ENCODE data around the gene XRN1. TPM values are rescaled to one million over a fixed set of nuclear protein-coding genes. Genes with fewer than 3 reads are reported as not detected.
"Not testable (repeated sequence)": the region's sequence is repeated elsewhere in the genome, so short reads cannot be mapped to it uniquely, and the experiment has no call there.

The XRN1 gene
- total and polyA plus RNA-seq, 2 donors from 2014 or later = 2.8 to 45.6 TPM

- DNase-seq (no peak), FAIRE-seq (no peak)
- Histone ChIP-seq H3K4me1 (ENCODE audit: control insufficient read depth in 2 of 3, insufficient read depth in 2 of 3, low read depth in 1 of 3, low read length in 3 of 3) (no peaks in the 10 kb centered on the region), H3K4me3 (ENCODE audit: low read length in 3 of 3) (no peak overlapping the region), H3K27me3 (ENCODE audit: control insufficient read depth, insufficient read depth, low read length) (no peaks in the 10 kb centered on the region), H3K27ac (ENCODE audit: low read depth in 2 of 2, low read length in 2 of 2) (no peak overlapping the region), H3K9ac (ENCODE audit: low read length in 3 of 3) (no peak overlapping the region), H3K36me3 (ENCODE audit: control insufficient read depth in 2 of 3, insufficient read depth in 3 of 3, low read length in 3 of 3) (peaks cover 2 to 13% (median 6%) of the 10 kb centered on the region in 3 donors), H3K9me3 (ENCODE audit: control insufficient read depth in 2 of 3, insufficient read depth in 1 of 3, low read length in 3 of 3) (no peaks in the 10 kb centered on the region)
- TF ChIP-seq CTCF (IDR thresholded peaks at IDR 0.05; ENCODE audit: borderline replicate concordance, extremely low read depth, insufficient read depth) = no peak
- intact Hi-C loops (cut with DNase I) = no loop called here
Measured at GRCh38 chr3:142332390-142332789, 115.4 kb downstream of the XRN1 start.

GRCh38 chr3:142324275-142324953, 123.4 kb downstream of the XRN1 start:
- FAIRE-seq; H3K36me3 ChIP-seq (ENCODE audit: control insufficient read depth in 2 of 3, insufficient read depth in 3 of 3, low read length in 3 of 3); DNase-seq; H3K27ac ChIP-seq (ENCODE audit: low read depth in 2 of 2, low read length in 2 of 2); H3K9ac ChIP-seq (ENCODE audit: low read length in 3 of 3); H3K9me3 ChIP-seq (ENCODE audit: control insufficient read depth in 2 of 3, insufficient read depth in 1 of 3, low read length in 3 of 3); H3K4me3 ChIP-seq (ENCODE audit: low read length in 3 of 3); H3K27me3 ChIP-seq (ENCODE audit: control insufficient read depth, insufficient read depth, low read length); H3K4me1 ChIP-seq (ENCODE audit: control insufficient read depth in 2 of 3, insufficient read depth in 2 of 3, low read depth in 1 of 3, low read length in 3 of 3); intact Hi-C loops (cut with DNase I): not testable (repeated sequence)

GRCh38 chr3:142319912-142320311, 127.9 kb downstream of the XRN1 start:
- FAIRE-seq (no peak), DNase-seq (no peak)
- no peak overlapping the region for H3K4me3 ChIP-seq (ENCODE audit: low read length in 3 of 3)
- H3K27ac ChIP-seq (ENCODE audit: low read depth in 2 of 2, low read length in 2 of 2) = no peak overlapping the region
- peaks cover 2 to 6% (median 4%) of the 10 kb centered on the region in 3 donors for H3K36me3 ChIP-seq (ENCODE audit: control insufficient read depth in 2 of 3, insufficient read depth in 3 of 3, low read length in 3 of 3)
- TF ChIP-seq CTCF (IDR thresholded peaks at IDR 0.05; ENCODE audit: borderline replicate concordance, extremely low read depth, insufficient read depth) = no peak
- no peaks in the 10 kb centered on the region for H3K4me1 ChIP-seq (ENCODE audit: control insufficient read depth in 2 of 3, insufficient read depth in 2 of 3, low read depth in 1 of 3, low read length in 3 of 3)
- intact Hi-C loops (cut with DNase I) = no loop called here
- H3K9ac ChIP-seq (ENCODE audit: low read length in 3 of 3) = no peak overlapping the region
- H3K27me3 ChIP-seq (ENCODE audit: control insufficient read depth, insufficient read depth, low read length) = no peaks in the 10 kb centered on the region
- no peaks in the 10 kb centered on the region for H3K9me3 ChIP-seq (ENCODE audit: control insufficient read depth in 2 of 3, insufficient read depth in 1 of 3, low read length in 3 of 3)

- Histone ChIP-seq H3K27ac (ENCODE audit: low read depth in 2 of 2, low read length in 2 of 2) (no peak overlapping the region), H3K36me3 (ENCODE audit: control insufficient read depth in 2 of 3, insufficient read depth in 3 of 3, low read length in 3 of 3) (peaks cover 2 to 6% (median 4%) of the 10 kb centered on the region in 3 donors), H3K9me3 (ENCODE audit: control insufficient read depth in 2 of 3, insufficient read depth in 1 of 3, low read length in 3 of 3) (no peaks in the 10 kb centered on the region), H3K4me1 (ENCODE audit: control insufficient read depth in 2 of 3, insufficient read depth in 2 of 3, low read depth in 1 of 3, low read length in 3 of 3) (no peaks in the 10 kb centered on the region), H3K27me3 (ENCODE audit: control insufficient read depth, insufficient read depth, low read length) (no peaks in the 10 kb centered on the region), H3K9ac (ENCODE audit: low read length in 3 of 3) (no peak overlapping the region), H3K4me3 (ENCODE audit: low read length in 3 of 3) (no peak overlapping the region)
- intact Hi-C loops (cut with DNase I) = no loop called here
- no peak for FAIRE-seq
- no peak for DNase-seq
- TF ChIP-seq CTCF (IDR thresholded peaks at IDR 0.05; ENCODE audit: borderline replicate concordance, extremely low read depth, insufficient read depth) = no peak
Measured at GRCh38 chr3:142319094-142319493, 128.7 kb downstream of the XRN1 start.
